ENCODE data around the gene SAMD4A.

Gene SAMD4A

DNA sequence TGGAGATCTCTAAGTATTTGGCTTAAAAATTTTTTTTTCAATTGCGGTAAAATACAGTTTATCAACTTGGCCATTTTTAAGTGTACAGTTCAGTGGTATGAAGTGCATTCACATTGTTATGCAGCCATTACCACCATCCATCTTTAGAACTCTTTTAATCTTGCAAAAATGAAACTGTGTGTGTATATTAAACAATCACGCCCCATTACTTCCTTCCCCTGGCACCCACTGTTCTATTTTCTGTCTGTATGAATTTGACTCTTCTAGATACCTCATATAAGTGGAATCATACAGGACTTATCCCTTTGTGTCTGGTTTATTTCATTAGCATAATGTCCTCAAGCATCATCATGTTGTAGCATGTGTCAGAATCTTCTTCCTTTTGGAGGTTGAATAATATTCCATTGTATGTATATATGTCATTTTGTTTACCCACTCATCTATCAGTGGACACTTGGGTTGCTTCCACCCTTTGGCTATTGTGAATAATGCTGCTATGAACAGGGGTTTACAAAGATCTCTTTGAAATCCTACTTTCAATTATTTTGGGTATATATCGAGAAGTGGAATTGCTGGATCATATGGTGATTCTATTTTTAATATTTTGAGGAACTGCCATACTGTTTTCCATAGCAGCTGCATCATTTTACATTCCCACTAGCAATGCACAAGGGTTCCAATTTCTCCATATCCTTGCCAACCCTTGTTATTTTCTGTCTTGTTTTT, 62.9 kb downstream of the SAMD4A start:
- no peak for ATAC-seq
- H3K27ac Mint-ChIP-seq: peak overlapping the region in 1 of 2 donors; percentile 18

DNA sequence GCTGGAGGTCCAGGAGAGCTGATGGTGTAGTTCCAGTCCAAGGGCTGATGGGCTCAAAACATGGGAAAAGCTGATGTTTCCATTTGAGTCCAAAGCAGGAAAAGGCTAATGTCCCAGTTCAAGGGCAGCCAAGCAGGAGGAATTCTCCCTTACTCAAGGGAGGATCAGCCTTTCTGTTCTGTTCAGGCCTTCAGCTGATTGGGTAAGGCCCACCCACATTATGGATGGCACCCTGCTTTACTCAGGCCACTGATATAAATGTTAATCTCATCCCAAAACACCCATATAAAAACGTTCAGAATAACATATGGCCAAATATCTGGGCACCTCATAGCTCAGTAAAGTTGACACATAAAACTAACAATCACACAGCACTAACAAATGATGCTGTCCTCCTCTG, 64.1 kb downstream of the SAMD4A start:
- Mint-ChIP-seq H3K4me1 (peaks cover 44% of the 10 kb centered on the region), H3K27me3 (no peaks in the 10 kb centered on the region), H3K9me3 (peaks cover 4 to 7% of the 10 kb centered on the region in 2 donors), H3K4me3 (no peak overlapping the region), H3K27ac (no peak overlapping the region)
- DNase-seq (no peak), ATAC-seq (no peak)

More for the DNA sequence above, 62.9 kb downstream of the SAMD4A start:
- peak overlapping the region; percentile 5 to 6 for H3K4me3 Mint-ChIP-seq
- peaks cover 4 to 7% of the 10 kb centered on the region in 2 donors for H3K9me3 Mint-ChIP-seq
- H3K27me3 Mint-ChIP-seq: no peaks in the 10 kb centered on the region
- H3K4me1 Mint-ChIP-seq: peaks cover 51% of the 10 kb centered on the region
- no peak for DNase-seq

DNA sequence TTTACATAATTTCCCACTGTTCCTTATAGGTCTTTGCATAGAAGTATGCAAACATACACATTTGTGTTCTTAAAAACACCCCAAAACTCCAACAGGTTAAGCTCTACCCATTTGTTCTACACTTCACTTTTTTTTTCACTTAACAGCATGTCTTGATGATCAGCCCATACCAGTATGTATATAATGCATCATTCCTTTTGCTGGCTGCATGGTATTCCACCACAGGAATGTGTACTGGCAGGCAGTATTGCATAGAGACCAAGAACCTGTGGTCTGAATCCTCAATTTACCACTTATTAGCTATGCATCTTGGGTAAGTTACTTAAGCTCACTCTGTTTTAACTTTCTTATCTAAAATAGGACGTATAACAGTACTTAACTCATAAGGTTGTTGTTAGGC, 65.5 kb downstream of the SAMD4A start:
- H3K9me3 Mint-ChIP-seq: peaks cover 4 to 7% of the 10 kb centered on the region in 2 donors
- H3K4me3 Mint-ChIP-seq: no peak overlapping the region
- DNase-seq (no peak), ATAC-seq (no peak)
- no peak overlapping the region for H3K27ac Mint-ChIP-seq
- peaks cover 30% of the 10 kb centered on the region for H3K4me1 Mint-ChIP-seq
- no peaks in the 10 kb centered on the region for H3K27me3 Mint-ChIP-seq

DNA sequence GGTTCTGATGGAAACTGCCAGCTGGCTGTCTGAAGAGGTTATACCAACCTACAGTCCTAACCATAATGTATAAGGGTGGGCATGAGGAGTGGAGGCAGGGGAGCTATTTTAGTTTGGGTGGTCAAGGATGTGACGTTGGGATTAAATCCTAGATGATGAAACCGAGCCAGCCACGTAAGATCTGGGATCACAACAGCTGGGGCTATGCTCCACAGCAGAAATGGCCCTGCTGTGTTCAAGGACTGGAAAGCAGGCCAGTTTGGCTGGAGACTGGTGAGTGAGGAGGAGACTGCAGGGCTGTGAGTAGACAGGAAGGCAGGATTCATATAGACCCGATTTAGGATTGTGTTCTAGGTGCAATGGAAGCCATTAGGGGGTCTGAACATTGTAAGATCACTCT, 66.1 kb downstream of the SAMD4A start:
- Mint-ChIP-seq H3K4me3 (no peak overlapping the region), H3K27ac (no peak overlapping the region), H3K9me3 (peaks cover 4 to 7% of the 10 kb centered on the region in 2 donors), H3K4me1 (peaks cover 24% of the 10 kb centered on the region), H3K27me3 (no peaks in the 10 kb centered on the region)
- ATAC-seq (no peak), DNase-seq (no peak)

DNA sequence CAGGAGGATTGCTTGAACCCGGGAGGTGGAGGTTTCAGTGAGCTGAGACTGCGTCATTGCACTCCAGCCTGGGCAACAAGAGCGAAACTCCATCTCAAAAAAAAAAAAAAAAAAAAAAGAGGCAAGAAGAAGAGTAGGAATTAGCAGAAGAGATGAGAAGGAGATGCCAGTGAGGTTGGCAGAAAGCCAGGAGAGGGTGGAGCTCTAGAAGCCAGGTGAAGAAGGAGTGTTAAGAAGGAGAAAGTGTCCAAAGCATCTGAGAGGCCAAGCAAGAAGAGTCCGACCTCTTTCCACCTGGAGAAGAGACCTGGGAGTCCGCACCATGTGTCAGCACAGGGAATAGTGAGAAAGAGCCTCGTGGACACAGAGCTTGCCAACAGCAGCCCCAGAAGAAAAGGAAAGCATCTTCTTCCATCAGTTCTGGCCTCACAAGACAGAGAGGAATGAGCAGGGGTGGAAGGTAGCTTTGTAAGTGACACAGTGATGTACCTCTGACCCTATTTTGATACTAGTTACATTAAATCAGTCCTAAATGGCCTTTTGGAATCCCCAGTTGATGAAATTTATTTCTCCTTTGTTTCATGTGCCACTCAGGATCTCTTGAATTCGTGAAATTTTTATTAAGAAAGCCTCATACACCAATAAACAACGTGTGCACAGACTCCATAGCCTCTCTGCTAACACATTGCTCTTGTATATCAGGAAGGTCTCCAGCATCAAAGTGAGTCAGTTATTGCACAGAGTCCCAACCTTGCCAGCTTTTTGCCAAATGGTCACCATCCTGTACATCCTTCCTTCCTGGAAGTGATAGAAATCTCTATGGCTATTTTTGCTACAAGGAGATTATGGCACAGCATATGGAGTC, 70.6 kb downstream of the SAMD4A start:
- DNase-seq (no peak), ATAC-seq (no peak)
- no peak overlapping the region for H3K4me3 Mint-ChIP-seq
- H3K27me3 Mint-ChIP-seq: peaks cover 15% of the 10 kb centered on the region
- peaks cover under 1 to 3% of the 10 kb centered on the region in 2 donors for H3K9me3 Mint-ChIP-seq
- no peak overlapping the region for H3K27ac Mint-ChIP-seq
- H3K4me1 Mint-ChIP-seq: no peaks in the 10 kb centered on the region

DNA sequence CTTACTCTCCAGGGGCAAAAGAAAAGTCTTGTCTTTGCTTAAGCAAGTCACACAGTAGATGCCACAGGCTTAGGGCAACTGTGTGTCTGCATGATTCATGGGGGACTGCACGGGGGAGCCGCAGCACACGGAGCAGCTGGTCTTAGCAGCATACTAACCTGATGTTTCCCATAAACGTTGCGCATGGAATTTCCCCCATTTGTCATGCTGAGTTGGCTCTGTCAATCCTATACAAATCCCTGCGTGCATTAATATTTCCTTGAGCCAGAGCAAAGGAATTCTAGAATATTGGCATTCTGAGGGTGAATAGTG, 71.2 kb downstream of the SAMD4A start:
- H3K9me3 Mint-ChIP-seq: no peaks in the 10 kb centered on the region
- H3K4me1 Mint-ChIP-seq: no peaks in the 10 kb centered on the region
- no peak for DNase-seq
- ATAC-seq: no peak
- H3K4me3 Mint-ChIP-seq: no peak overlapping the region
- H3K27ac Mint-ChIP-seq: no peak overlapping the region
- H3K27me3 Mint-ChIP-seq: peaks cover 15% of the 10 kb centered on the region

DNA sequence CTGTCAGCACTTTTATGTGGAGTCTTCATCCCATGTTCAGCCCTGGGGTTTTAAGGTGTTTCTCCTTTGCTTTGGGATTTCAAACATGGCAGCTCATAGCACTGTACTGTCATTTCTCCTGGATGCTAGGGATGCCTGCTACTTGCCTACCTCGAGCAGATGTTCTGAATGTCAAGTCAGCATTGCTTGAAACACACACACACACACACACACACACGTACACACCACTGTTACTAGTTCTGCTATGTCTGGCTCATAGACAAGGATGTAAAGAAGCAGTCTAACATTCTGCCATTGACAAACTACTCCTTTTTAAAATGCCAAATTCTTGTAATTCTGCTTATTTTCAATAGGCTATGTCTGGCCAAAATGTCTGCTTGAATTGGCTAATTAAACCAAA, 72.7 kb downstream of the SAMD4A start:
- Mint-ChIP-seq H3K27ac (no peak overlapping the region), H3K4me1 (no peaks in the 10 kb centered on the region), H3K27me3 (peaks cover 15% of the 10 kb centered on the region), H3K4me3 (no peak overlapping the region), H3K9me3 (no peaks in the 10 kb centered on the region)
- no peak for DNase-seq
- no peak for ATAC-seq

DNA sequence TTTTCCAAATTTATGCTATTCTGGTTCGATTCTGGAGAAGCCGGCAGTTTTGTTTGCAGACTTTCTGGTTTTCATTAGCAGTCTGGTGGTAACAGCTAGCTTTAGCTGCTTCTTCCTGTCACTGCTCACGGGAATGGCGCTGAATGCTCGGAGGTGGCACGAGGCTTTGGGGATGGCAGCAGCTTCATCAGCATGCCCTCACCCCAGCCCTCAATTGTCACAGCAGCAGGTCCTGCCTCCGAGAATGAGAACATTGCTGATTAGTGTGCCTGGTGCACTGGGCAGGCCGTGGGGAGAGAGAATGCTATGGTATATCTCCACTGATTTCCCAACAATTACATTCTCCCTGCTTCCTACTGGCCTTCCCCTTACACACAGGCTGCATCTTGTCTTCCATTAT, 73.6 kb downstream of the SAMD4A start:
- no peak overlapping the region for H3K4me3 Mint-ChIP-seq
- DNase-seq (no peak), ATAC-seq (no peak)
- H3K9me3 Mint-ChIP-seq: no peaks in the 10 kb centered on the region
- H3K4me1 Mint-ChIP-seq: no peaks in the 10 kb centered on the region
- H3K27ac Mint-ChIP-seq: peak overlapping the region in 1 of 2 donors; percentile 84
- H3K27me3 Mint-ChIP-seq: peaks cover 15% of the 10 kb centered on the region

DNA sequence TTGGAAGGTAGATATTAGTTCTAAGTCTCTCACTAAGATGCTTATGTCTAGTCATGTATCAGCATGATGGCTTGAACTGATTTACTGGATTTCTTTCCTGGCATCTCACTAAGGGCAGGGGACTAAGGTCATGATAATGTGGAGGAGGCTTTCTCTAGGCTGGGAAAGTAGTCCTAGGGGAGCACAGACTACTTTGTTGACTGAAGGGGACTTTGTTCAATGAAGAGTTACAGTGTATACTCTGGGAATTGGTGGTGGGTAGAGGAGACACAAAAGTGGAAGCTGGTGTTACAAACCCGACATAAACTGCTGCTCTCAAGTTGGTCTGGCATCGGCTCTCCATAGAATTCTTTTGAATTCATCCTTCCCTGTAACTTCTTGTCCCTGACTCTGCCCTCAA, 75.2 kb downstream of the SAMD4A start:
- ATAC-seq (no peak), DNase-seq (no peak)
- Mint-ChIP-seq H3K27me3 (peaks cover 15% of the 10 kb centered on the region), H3K4me3 (no peak overlapping the region), H3K4me1 (peaks cover 10% of the 10 kb centered on the region), H3K27ac (no peak overlapping the region), H3K9me3 (no peaks in the 10 kb centered on the region)

DNA sequence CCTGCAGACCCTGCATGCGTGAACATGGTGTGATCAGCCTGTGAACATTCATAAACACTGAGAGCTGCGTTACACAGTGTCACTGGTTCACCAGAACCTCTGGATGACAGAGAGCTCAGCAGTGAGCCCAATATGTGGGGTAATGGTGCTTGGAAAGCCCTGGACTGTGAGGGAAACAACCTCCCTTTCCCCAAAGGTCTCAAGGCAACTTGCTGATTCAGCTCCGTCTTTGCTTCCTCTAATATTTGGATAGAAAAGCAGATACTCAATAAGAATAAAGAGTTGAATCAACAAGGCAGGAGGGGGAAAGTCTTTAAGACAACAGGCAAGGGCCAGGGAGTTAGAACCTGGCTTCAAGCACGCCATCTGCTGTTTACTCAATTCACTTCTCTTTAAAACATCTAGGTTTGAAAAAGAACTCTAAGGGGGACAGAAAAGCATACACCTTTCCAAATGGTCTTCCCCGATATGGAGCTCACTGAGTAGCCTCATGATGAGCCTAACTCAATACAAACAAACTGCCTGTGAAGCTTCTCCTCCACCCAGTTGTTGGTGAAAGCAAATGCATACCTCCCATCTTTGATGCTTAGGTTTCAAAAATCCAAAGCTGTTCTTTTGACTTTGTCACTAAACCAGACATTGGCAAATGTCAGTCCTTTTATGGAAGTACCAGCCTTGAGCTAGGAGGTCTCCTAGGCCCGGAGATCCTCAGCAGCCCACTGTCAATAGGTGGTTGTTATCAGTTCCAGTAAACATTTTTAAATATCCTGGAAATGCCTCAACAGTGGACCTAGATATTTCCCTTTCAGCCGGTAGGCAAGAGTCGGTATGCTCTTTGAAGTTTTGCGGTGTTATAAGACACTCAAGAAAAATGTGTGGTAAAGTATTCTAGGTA, 76.1 kb downstream of the SAMD4A start:
- DNase-seq (no peak), ATAC-seq (no peak)
- Mint-ChIP-seq H3K9me3 (no peaks in the 10 kb centered on the region), H3K4me3 (no peak overlapping the region), H3K4me1 (peaks cover 10% of the 10 kb centered on the region), H3K27ac (no peak overlapping the region), H3K27me3 (peaks cover 15% of the 10 kb centered on the region)

DNA sequence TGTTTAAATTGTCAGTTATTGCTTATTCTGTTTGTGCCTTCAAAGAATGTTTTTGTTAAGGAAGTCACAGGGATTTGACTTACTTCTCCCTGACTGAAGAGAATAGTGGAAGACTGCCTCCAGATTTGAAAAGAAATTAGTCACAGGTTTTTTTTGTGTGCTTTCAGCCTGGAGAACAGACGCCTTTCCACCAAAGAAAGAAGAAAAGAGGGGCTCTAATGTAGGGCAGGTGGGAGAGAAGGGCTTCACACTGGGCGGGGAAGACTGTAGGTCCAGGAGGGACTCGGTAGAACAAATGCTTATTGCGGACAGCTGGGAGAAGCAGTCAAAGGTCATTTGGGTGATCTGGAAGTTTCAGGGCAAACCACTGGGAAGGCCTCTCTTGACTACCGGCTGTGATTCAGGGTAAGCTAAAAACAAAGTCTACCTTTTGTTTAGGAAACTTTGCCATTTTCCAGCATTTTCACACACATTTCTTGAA, 76.8 kb downstream of the SAMD4A start:
- peaks cover 10% of the 10 kb centered on the region for H3K4me1 Mint-ChIP-seq
- no peak overlapping the region for H3K4me3 Mint-ChIP-seq
- DNase-seq: no peak
- no peaks in the 10 kb centered on the region for H3K9me3 Mint-ChIP-seq
- ATAC-seq: no peak
- no peak overlapping the region for H3K27ac Mint-ChIP-seq
- peaks cover 15% of the 10 kb centered on the region for H3K27me3 Mint-ChIP-seq

DNA sequence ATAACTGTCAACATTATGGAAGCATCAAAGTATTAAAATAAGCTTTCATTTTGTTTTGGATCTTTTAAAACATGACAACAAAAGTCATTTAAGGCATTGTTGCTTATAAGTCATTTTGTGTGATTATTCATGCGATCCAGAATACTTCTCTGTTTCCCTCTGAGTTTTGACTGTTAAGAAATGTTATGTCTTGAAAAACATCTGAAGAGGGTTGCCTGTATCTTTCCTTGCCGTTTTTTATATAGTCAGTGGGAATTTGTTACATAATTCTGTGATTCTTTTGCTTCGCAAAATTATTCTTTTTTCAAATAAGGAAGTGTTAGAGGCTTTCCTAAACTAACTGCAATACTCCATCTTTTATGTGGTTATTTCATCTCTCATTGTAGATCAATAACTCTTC, 78.7 kb downstream of the SAMD4A start:
- no peak overlapping the region for H3K27ac Mint-ChIP-seq
- no peaks in the 10 kb centered on the region for H3K9me3 Mint-ChIP-seq
- peaks cover 16% of the 10 kb centered on the region for H3K4me1 Mint-ChIP-seq
- H3K4me3 Mint-ChIP-seq: no peak overlapping the region
- DNase-seq: no peak
- peaks cover 6% of the 10 kb centered on the region for H3K27me3 Mint-ChIP-seq
- ATAC-seq: no peak

DNA sequence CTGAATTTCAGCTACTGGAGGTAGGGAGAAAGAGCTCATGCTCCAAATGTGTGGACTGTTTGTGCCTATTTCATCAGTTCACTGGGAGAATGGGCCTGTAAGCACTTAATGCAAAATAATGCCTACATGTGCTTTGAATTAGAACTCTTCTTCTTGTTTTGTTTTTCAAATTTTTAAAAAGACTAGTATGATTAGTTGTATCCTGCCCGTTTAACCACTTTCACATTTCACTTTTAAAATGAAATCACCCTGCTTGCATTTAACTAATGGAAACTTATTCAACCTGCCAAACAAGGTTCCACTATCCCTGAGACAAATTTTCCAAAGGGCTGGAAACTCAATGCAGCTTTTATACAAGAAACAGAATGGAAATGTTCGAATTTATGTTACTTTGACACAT, 79.7 kb downstream of the SAMD4A start:
- H3K4me1 Mint-ChIP-seq: peaks cover 19% of the 10 kb centered on the region
- no peak for ATAC-seq
- peak overlapping the region; percentile 10 to 20 for H3K4me3 Mint-ChIP-seq
- H3K27me3 Mint-ChIP-seq: peaks cover 10% of the 10 kb centered on the region
- no peak for DNase-seq
- peak overlapping the region in 1 of 2 donors; percentile 55 for H3K27ac Mint-ChIP-seq
- H3K9me3 Mint-ChIP-seq: no peaks in the 10 kb centered on the region

DNA sequence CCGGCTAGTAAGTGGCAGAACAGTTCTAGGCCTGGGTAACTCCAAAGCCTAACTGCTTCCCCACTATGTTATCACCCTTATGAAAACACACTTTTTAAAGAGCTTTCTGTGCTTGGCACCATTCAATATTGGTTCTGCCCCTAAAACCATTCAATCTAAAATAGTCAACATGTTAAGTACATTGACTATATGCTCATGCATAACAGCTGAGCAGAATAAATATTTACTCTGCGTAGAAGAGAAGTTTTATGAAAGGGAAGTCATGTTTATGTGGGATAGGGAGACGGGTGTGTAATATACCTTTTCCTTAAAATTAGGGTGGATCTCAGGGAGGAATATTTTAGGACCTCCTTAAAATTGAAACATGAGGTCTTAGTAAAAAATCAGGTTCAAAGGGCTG, 80.5 kb downstream of the SAMD4A start:
- peaks cover 19% of the 10 kb centered on the region for H3K4me1 Mint-ChIP-seq
- no peak overlapping the region for H3K4me3 Mint-ChIP-seq
- ATAC-seq (no peak), DNase-seq (no peak)
- no peaks in the 10 kb centered on the region for H3K9me3 Mint-ChIP-seq
- H3K27ac Mint-ChIP-seq: no peak overlapping the region
- peaks cover 16% of the 10 kb centered on the region for H3K27me3 Mint-ChIP-seq

DNA sequence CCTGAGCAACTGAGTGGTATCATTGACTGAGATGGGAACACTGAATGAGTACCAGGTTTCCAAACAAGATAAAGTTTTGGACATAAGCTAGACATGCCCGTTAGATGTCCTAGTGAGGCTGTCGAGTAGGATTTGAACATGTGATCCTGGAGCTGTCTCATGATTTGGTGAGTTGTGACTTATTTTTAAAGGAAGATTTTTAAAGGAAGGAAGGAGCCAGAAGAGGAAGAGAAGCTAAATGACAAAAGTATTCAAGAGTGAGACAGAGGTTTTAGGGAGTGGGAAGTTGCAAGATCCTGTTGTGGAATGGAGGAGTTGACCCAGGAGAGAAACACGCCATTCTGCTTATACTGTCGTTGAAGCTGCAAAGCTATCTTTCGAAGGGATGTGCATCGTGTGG, 82.1 kb downstream of the SAMD4A start:
- no peak overlapping the region for H3K27ac Mint-ChIP-seq
- no peaks in the 10 kb centered on the region for H3K9me3 Mint-ChIP-seq
- peaks cover 19% of the 10 kb centered on the region for H3K4me1 Mint-ChIP-seq
- H3K27me3 Mint-ChIP-seq: peaks cover 33% of the 10 kb centered on the region
- no peak for ATAC-seq
- no peak overlapping the region for H3K4me3 Mint-ChIP-seq
- no peak for DNase-seq

Data from stimulated activated naive CD8-positive, alpha-beta T cell treated with anti-CD3 and anti-CD28 coated beads, Interleukin-15, amount 100 ng/mL, for 72 hours (primary cell).